K562 (cell line): ENCODE measurements around the gene WDR86.

Experiments used
- DMBX1 ChIP-seq: fragments of 250-450 bp; sonication (Bioruptor Pico); IDR thresholded peaks from 2 replicates; pipeline ENCODE4 v1.8.0; 2022; ENCODE audit warnings: inconsistent platforms, mild to moderate bottlenecking, moderate library complexity, borderline replicate concordance
- MTA1 ChIP-seq: fragments of 450-650 bp; IDR thresholded peaks from 2 replicates; pipeline ENCODE4 v1.6.1; 2017; ENCODE audit warnings: borderline replicate concordance
- ZNF766 ChIP-seq: fragments of 200-800 bp; sonication (Bioruptor generic); conservative IDR thresholded peaks from 2 replicates; pipeline ENCODE4 v1.6.1; 2016; ENCODE audit warnings: missing genetic modification characterization, missing compliant biosample characterization
- ZZZ3 ChIP-seq: fragments of 450-650 bp; IDR thresholded peaks from 2 replicates; pipeline ENCODE4 v1.6.1; 2016; ENCODE audit warnings: antibody characterized with exemption, mild to moderate bottlenecking, moderate library complexity
- TF ChIP-seq, protein P1 (sequence below), 3 experiments: IDR thresholded peaks in 2 of 3; conservative IDR thresholded peaks in 1 of 3; 2 replicates each; pipeline ENCODE4 v1.5.1; 2011 to 2012; ENCODE audit warnings: low read length in 3 of 3, mild to moderate bottlenecking in 3 of 3, control low read depth in 2 of 3, improper control_type of control experiment in 1 of 3, inconsistent platforms in 1 of 3, low read depth in 1 of 3, mixed read lengths in 1 of 3, moderate library complexity in 1 of 3; ENCODE audit not compliant: insufficient read depth in 2 of 3
- TF ChIP-seq, protein P2 (sequence below): fragments of 450-650 bp; IDR thresholded peaks from 2 replicates; pipeline ENCODE4 v1.7.1; 2018; ENCODE audit warnings: mild to moderate bottlenecking, low read depth; ENCODE audit not compliant: partially characterized antibody
- TF ChIP-seq, protein P3 (sequence below), 3 experiments: fragments of 200-800 bp in 1 of 3; fragments of 250-450 bp in 1 of 3; fragments of 450-650 bp in 1 of 3; sonication (Bioruptor Pico) in 1 of 3; sonication (Bioruptor generic) in 1 of 3; formaldehyde crosslinking in 1 of 3; IDR thresholded peaks; 2 replicates each; pipeline versions ENCODE4 v1.6.1 to v1.8.0; 2016 to 2022; ENCODE audit warnings: mild to moderate bottlenecking in 2 of 3, missing genetic modification characterization in 2 of 3, missing compliant biosample characterization in 1 of 3, moderate library complexity in 1 of 3
- TF ChIP-seq, protein P4 (sequence below): sonication (generic); formaldehyde crosslinking; IDR thresholded peaks from 2 replicates; pipeline ENCODE4 v1.9.0; 2022; ENCODE audit warnings: mild to moderate bottlenecking, missing genetic modification reagents
- TF ChIP-seq, protein P5 (sequence below), 2 experiments: fragments of 450-650 bp in 1 of 2; sonication (generic) in 1 of 2; formaldehyde crosslinking in 1 of 2; IDR thresholded peaks in 1 of 2; conservative IDR thresholded peaks in 1 of 2; 2 replicates each; pipeline versions ENCODE4 v1.6.1 to v1.8.1; 2016 to 2023; ENCODE audit warnings: mild to moderate bottlenecking in 2 of 2, moderate library complexity in 2 of 2, inconsistent platforms in 1 of 2, missing genetic modification reagents in 1 of 2

DNA sequence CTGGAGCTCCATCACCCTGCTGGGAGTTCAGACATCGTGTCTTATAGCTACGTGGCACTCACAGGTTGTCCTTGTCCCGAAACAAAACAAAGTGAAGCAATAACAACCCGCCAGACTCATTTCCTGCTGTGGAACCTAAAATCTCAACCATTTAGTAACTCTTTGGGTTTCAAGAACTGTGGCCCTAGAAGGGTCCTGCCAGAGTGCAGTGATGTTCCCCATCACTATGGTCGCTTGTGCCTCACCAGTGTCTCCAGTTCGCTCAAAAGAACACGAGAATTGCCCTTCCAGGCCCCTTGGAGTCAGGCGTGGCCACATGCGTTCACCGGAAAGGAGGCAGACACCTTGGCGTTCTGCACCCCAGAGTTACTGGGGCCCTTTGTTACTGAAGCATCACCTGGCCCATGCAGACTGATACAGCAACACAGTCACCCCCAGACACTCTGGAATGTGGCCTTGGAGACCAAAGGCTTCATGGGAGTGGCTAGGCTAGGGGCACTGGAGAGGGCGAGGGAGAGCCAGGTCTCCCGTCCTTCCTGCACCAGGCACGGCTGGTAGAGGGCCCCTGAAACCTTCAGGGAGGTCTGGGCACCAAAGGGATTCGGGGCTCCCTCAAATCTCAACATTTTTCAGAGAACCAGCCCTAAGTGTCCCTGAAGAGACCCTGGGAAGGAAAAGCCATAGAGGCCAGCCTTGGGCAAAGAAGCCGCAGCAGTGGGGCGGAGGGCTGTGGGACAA lies 29.2 kb upstream of the WDR86 start:
- TF ChIP-seq, protein P1, sequence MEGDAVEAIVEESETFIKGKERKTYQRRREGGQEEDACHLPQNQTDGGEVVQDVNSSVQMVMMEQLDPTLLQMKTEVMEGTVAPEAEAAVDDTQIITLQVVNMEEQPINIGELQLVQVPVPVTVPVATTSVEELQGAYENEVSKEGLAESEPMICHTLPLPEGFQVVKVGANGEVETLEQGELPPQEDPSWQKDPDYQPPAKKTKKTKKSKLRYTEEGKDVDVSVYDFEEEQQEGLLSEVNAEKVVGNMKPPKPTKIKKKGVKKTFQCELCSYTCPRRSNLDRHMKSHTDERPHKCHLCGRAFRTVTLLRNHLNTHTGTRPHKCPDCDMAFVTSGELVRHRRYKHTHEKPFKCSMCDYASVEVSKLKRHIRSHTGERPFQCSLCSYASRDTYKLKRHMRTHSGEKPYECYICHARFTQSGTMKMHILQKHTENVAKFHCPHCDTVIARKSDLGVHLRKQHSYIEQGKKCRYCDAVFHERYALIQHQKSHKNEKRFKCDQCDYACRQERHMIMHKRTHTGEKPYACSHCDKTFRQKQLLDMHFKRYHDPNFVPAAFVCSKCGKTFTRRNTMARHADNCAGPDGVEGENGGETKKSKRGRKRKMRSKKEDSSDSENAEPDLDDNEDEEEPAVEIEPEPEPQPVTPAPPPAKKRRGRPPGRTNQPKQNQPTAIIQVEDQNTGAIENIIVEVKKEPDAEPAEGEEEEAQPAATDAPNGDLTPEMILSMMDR (IDR thresholded peaks at IDR 0.05 in 2 of 3, conservative IDR thresholded peaks at IDR 0.05 in 1 of 3; ENCODE audit: insufficient read depth in 2 of 3, low read depth in 1 of 3, low read length in 3 of 3) = no peak
- no peak for TF ChIP-seq MTA1
- no peak for TF ChIP-seq ZZZ3
- TF ChIP-seq, protein P2, sequence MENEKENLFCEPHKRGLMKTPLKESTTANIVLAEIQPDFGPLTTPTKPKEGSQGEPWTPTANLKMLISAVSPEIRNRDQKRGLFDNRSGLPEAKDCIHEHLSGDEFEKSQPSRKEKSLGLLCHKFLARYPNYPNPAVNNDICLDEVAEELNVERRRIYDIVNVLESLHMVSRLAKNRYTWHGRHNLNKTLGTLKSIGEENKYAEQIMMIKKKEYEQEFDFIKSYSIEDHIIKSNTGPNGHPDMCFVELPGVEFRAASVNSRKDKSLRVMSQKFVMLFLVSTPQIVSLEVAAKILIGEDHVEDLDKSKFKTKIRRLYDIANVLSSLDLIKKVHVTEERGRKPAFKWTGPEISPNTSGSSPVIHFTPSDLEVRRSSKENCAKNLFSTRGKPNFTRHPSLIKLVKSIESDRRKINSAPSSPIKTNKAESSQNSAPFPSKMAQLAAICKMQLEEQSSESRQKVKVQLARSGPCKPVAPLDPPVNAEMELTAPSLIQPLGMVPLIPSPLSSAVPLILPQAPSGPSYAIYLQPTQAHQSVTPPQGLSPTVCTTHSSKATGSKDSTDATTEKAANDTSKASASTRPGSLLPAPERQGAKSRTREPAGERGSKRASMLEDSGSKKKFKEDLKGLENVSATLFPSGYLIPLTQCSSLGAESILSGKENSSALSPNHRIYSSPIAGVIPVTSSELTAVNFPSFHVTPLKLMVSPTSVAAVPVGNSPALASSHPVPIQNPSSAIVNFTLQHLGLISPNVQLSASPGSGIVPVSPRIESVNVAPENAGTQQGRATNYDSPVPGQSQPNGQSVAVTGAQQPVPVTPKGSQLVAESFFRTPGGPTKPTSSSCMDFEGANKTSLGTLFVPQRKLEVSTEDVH = no peak
- TF ChIP-seq, protein P3, sequence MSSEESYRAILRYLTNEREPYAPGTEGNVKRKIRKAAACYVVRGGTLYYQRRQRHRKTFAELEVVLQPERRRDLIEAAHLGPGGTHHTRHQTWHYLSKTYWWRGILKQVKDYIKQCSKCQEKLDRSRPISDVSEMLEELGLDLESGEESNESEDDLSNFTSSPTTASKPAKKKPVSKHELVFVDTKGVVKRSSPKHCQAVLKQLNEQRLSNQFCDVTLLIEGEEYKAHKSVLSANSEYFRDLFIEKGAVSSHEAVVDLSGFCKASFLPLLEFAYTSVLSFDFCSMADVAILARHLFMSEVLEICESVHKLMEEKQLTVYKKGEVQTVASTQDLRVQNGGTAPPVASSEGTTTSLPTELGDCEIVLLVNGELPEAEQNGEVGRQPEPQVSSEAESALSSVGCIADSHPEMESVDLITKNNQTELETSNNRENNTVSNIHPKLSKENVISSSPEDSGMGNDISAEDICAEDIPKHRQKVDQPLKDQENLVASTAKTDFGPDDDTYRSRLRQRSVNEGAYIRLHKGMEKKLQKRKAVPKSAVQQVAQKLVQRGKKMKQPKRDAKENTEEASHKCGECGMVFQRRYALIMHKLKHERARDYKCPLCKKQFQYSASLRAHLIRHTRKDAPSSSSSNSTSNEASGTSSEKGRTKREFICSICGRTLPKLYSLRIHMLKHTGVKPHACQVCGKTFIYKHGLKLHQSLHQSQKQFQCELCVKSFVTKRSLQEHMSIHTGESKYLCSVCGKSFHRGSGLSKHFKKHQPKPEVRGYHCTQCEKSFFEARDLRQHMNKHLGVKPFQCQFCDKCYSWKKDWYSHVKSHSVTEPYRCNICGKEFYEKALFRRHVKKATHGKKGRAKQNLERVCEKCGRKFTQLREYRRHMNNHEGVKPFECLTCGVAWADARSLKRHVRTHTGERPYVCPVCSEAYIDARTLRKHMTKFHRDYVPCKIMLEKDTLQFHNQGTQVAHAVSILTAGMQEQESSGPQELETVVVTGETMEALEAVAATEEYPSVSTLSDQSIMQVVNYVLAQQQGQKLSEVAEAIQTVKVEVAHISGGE (CRISPR knock-in tag; IDR thresholded peaks at IDR 0.05) = no peak
- no peak for TF ChIP-seq ZNF766 (CRISPR knock-in tag)
- TF ChIP-seq, protein P4, sequence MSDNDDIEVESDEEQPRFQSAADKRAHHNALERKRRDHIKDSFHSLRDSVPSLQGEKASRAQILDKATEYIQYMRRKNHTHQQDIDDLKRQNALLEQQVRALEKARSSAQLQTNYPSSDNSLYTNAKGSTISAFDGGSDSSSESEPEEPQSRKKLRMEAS (CRISPR knock-in tag) = no peak
- TF ChIP-seq DMBX1 (CRISPR knock-in tag) = no peak
- TF ChIP-seq, protein P5, sequence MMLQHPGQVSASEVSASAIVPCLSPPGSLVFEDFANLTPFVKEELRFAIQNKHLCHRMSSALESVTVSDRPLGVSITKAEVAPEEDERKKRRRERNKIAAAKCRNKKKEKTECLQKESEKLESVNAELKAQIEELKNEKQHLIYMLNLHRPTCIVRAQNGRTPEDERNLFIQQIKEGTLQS (IDR thresholded peaks at IDR 0.05) = no peak
- TF ChIP-seq, protein P5 (CRISPR knock-in tag; conservative IDR thresholded peaks at IDR 0.05) = no peak
